Measurements from ENCODE around the gene FKBP1A. TPM values are rescaled to one million over a fixed set of nuclear protein-coding genes. Genes with fewer than 3 reads are reported as not detected.

Gene FKBP1A
- total and polyA plus RNA-seq, 8 donors, result 33.0 to 283 (median 149) TPM

DNA sequence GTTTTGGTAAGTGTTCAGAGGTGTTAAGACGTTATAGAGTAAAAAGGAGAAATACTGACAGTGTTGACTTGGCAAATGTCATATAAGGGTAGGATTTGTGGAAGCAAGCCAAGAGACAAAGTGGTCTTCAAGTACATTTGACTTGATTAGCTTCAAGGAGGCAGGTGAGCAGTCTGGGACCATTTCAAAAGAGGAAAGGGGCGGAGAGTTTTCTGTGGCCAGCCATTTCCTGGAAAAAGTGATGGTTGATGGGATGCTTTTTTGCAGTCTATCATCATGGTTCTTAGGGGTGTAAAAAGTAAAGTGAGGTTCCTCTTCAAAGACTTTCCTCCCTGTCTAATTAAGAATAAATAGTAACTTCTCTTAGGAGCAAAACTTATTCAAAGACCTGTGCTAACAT lies 28.7 kb downstream of the FKBP1A start:
- Histone ChIP-seq H3K27ac (peak overlapping the region; percentile 26 to 74 (median 59)), H3K4me1 (peaks cover 0 to 52% (median 21%) of the 10 kb centered on the region in 4 donors), H3K27me3 (no peaks in the 10 kb centered on the region), H3K9me3 (no peaks in the 10 kb centered on the region), H3K36me3 (peaks cover 11 to 57% (median 43%) of the 10 kb centered on the region in 4 donors), H3K4me3 (no peak overlapping the region)
- 46 to 64% (median 58%) methylated on average over 2 of the region's 2 CpGs for WGBS, 5 donors
- no peak for TF ChIP-seq POLR2A (IDR thresholded peaks at IDR 0.05)
- no peak for TF ChIP-seq POLR2AphosphoS5 (IDR thresholded peaks at IDR 0.05)
- TF ChIP-seq EP300 (IDR thresholded peaks at IDR 0.05), result no peak
- TF ChIP-seq, protein P1, sequence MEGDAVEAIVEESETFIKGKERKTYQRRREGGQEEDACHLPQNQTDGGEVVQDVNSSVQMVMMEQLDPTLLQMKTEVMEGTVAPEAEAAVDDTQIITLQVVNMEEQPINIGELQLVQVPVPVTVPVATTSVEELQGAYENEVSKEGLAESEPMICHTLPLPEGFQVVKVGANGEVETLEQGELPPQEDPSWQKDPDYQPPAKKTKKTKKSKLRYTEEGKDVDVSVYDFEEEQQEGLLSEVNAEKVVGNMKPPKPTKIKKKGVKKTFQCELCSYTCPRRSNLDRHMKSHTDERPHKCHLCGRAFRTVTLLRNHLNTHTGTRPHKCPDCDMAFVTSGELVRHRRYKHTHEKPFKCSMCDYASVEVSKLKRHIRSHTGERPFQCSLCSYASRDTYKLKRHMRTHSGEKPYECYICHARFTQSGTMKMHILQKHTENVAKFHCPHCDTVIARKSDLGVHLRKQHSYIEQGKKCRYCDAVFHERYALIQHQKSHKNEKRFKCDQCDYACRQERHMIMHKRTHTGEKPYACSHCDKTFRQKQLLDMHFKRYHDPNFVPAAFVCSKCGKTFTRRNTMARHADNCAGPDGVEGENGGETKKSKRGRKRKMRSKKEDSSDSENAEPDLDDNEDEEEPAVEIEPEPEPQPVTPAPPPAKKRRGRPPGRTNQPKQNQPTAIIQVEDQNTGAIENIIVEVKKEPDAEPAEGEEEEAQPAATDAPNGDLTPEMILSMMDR (IDR thresholded peaks at IDR 0.05), result no peak
- intact Hi-C loops (cut with DNase I; ENCODE audit: low total_unique reads), result no loop called here
- no peak for DNase-seq

DNA sequence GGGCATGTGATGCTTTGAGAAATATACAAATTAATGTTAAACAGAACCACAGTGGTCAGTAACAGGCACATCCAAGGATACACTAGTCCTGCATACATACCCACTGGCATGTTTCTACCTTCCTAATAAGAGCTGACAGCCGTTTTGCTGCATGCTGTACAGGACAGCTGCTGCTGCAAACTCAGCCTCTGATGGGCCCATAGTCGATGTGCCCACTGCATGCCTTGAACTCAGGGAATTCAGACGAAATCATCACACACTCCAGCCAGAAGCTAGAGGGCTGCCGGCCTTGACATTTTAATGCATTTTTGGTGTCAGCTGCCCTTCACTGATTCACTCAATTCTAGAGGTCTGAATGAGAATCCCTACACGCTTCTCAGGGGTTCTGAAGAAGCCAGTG lies 29.3 kb downstream of the FKBP1A start:
- peaks cover 11 to 51% (median 38%) of the 10 kb centered on the region in 4 donors for H3K36me3 ChIP-seq
- intact Hi-C loops (cut with DNase I; ENCODE audit: low total_unique reads), result no loop called here
- DNase-seq, result no peak
- 85 to 95% (median 87%) methylated on average over 5 of the region's 5 CpGs for WGBS, 5 donors
- no peaks in the 10 kb centered on the region for H3K27me3 ChIP-seq
- H3K9me3 ChIP-seq, result no peaks in the 10 kb centered on the region
- no peak overlapping the region for H3K4me3 ChIP-seq
- TF ChIP-seq, protein P1 (IDR thresholded peaks at IDR 0.05), result no peak
- TF ChIP-seq POLR2AphosphoS5 (IDR thresholded peaks at IDR 0.05), result no peak
- no peak for TF ChIP-seq EP300 (IDR thresholded peaks at IDR 0.05)
- no peak for TF ChIP-seq POLR2A (IDR thresholded peaks at IDR 0.05)
- peak overlapping the region in 4 of 5 donors; percentile 48 to 74 (median 62) for H3K27ac ChIP-seq
- H3K4me1 ChIP-seq, result peaks cover 0 to 47% (median 19%) of the 10 kb centered on the region in 4 donors

DNA sequence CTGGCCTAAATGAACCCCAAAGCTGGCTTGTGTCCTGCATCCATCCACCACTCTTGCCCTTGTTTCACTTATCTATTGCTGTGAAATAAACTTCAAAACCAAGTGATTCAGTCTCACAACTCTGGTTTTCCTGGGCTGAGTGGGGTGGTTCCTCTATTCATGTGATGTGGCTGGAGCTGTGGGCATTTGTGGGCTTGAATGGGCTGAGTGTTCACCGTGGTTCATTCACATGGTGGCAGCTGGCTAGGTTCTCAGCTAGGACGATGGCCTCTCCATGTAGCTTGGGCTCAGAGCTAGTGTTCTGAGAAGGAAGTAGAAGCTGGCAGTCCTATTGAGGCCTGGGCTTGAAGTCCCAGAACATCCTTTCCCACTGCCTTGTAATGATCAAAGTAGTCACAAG lies 30.4 kb downstream of the FKBP1A start:
- Histone ChIP-seq H3K9me3 (no peaks in the 10 kb centered on the region), H3K4me3 (no peak overlapping the region), H3K27me3 (no peaks in the 10 kb centered on the region), H3K36me3 (peaks cover 5 to 50% (median 37%) of the 10 kb centered on the region in 4 donors), H3K27ac (no peak overlapping the region), H3K4me1 (peaks cover 0 to 44% (median 18%) of the 10 kb centered on the region in 4 donors)
- 69 to 77% (median 73%) methylated on average over 2 of the region's 2 CpGs for WGBS, 5 donors
- intact Hi-C loops (cut with DNase I; ENCODE audit: low total_unique reads), result no loop called here
- TF ChIP-seq, protein P1 (IDR thresholded peaks at IDR 0.05), result no peak
- TF ChIP-seq POLR2A (IDR thresholded peaks at IDR 0.05) (no peak), POLR2AphosphoS5 (IDR thresholded peaks at IDR 0.05) (no peak), EP300 (IDR thresholded peaks at IDR 0.05) (no peak)
- no peak for DNase-seq

DNA sequence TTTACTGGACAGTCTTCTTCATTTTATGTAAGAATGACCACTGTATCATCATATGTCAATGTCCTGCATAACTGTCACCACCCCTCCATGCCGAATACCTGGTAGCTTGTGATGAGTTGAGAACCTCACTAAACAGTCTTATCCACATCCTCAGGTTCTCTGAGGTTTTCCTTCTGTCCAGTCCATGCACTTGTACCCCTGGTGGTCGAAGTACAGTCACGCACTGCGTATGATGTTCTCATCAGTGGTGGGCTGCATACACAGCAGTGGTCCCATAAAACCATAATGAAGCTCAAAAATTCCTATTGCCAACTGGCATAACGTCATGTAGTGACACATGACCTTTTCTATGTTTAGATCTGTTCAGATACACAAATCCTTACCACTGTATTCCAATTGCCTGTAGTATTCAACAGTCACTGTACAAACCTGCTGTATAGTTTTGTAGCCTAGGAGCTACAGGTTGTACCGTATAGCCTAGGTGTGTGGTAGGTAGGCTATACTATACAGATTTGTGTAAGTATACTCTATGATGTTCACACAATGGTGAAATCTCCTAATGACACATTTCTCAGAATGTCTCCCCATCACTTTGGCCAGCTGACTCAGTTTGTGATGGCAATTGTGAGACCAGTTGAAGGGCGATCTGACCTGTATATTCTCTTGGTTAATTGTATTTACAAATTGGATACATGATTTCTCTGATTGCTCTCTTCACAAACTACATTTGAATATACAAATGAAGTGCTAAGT lies 32.6 kb downstream of the FKBP1A start:
- intact Hi-C loops (cut with DNase I; ENCODE audit: low total_unique reads), result no loop called here
- no peaks in the 10 kb centered on the region for H3K9me3 ChIP-seq
- no peak overlapping the region for H3K27ac ChIP-seq
- H3K27me3 ChIP-seq, result no peaks in the 10 kb centered on the region
- TF ChIP-seq POLR2A (IDR thresholded peaks at IDR 0.05) (no peak), EP300 (IDR thresholded peaks at IDR 0.05) (no peak), POLR2AphosphoS5 (IDR thresholded peaks at IDR 0.05) (no peak)
- TF ChIP-seq, protein P1 (IDR thresholded peaks at IDR 0.05), result no peak
- no peak overlapping the region for H3K4me3 ChIP-seq
- 71 to 94% (median 91%) methylated on average over 6 to 7 of the region's 7 CpGs for WGBS, 5 donors
- peaks cover 0 to 27% (median 10%) of the 10 kb centered on the region in 4 donors for H3K4me1 ChIP-seq
- no peak for DNase-seq
- H3K36me3 ChIP-seq, result peaks cover 5 to 56% (median 36%) of the 10 kb centered on the region in 4 donors

Data from stomach (tissue), 9 donors.